ENCODE results near the gene DNAH3.
"Not testable (repeated sequence)": the region's sequence is repeated elsewhere in the genome, so short reads cannot be mapped to it uniquely, and the experiment has no call there.

The DNAH3 gene

DNA sequence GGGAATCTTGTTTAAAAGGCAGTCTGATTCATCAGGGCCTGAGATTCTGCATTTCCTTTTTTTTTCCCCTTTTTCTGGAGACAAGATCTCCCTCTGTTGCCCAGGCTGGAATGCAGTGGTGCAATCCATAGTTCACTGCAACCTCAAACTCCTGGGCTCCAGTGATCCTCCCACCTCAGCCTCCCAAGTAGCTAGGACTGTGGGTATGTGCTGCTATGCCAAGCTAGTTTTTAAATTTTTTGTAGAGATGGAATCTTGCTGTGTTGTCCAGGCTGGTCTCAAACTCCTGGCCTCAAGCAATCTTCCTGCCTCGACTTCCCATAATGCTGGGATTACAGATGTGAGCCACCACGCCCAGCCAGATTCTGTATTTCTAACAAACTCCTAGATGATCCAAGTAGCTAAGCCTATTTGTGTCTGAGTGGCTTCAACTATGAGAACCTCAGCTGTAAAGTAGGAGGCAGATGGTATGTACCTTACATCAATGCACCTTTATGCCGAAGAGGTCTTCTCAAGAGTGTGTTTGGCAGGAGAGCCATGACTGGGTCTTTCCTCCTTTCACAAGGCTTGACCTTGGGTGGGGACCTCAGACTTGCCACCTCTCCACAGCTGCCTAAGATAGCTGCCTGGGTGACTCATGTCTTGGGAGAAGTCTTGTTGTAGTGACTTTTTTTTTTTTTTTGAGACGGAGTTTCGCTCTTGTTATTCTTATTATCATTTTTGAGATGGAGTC, 18.8 kb upstream of the DNAH3 start:
- no peak for DNase-seq (ENCODE audit: low read depth, low spot score)

- peak; percentile 17 for DNase-seq (ENCODE audit: low read depth, low spot score)
These were observed 17.4 kb upstream of the DNAH3 start for GRCh38 chr16:21167929-21168602.

GRCh38 chr16:21167360-21167759, 16.7 kb upstream of the DNAH3 start:
- no peak for DNase-seq (ENCODE audit: low read depth, low spot score)

GRCh38 chr16:21166561-21166961, 15.9 kb upstream of the DNAH3 start:
- DNase-seq (ENCODE audit: low read depth, low spot score): peak; percentile 34

DNA sequence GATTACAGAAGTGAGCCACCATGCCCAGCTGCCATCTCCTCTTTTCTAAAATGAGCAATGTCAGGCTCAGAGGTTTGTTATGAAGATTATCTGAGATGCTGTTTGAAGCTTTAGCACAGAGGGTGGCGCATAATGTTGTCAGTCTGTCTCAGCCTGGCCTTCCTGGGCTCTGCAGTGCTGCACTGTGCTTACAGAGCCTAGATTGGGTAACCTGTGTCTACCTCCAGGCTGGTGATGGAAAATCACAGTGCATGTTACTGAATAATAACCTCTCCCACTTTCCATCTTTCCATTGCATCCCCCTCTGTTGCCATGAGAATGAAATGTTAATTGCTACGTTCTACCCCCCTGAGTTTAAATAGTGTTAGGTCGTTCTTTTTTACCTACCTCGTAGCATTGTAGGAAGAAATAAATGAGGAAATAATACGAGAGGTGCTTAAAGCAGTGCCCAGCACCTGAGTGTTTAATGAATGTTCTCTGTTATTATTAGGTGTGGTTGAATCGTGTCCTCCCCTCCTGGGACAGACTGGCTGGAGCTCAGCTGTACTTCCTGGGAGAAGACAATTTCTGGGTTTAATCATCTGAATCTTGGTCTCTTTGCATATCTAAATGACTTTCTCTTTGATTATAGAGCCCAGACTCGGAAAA, 14.0 kb upstream of the DNAH3 start:
- DNase-seq (ENCODE audit: low read depth, low spot score): no peak

GRCh38 chr16:21163576-21163975, 12.9 kb upstream of the DNAH3 start:
- DNase-seq (ENCODE audit: low read depth, low spot score): no peak

- DNase-seq (ENCODE audit: low read depth, low spot score): no peak
These were observed 12.1 kb upstream of the DNAH3 start for GRCh38 chr16:21162661-21163151.

DNA sequence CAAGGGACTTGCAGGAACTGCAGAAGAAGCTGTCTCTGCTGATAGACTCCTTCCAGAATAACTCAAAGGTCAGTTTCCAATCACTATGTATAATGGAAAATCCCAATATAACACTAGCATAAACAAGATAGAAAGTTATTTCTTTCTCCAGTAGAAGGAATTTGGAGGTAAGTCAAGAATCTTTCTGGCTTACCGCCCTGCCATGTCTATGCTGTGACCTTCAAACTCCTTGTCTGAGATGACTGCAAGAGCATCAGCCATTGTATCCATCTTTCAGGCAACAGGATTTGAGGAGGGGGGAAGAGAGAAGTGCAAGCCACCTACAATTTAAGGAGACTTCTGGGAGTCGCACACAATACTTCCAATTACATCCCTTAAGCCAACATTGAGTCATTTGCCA, 10.6 kb upstream of the DNAH3 start:
- no peak for DNase-seq (ENCODE audit: low read depth, low spot score)

- no peak for DNase-seq (ENCODE audit: low read depth, low spot score)
These were observed 9.6 kb upstream of the DNAH3 start for GRCh38 chr16:21160276-21160675.

DNA sequence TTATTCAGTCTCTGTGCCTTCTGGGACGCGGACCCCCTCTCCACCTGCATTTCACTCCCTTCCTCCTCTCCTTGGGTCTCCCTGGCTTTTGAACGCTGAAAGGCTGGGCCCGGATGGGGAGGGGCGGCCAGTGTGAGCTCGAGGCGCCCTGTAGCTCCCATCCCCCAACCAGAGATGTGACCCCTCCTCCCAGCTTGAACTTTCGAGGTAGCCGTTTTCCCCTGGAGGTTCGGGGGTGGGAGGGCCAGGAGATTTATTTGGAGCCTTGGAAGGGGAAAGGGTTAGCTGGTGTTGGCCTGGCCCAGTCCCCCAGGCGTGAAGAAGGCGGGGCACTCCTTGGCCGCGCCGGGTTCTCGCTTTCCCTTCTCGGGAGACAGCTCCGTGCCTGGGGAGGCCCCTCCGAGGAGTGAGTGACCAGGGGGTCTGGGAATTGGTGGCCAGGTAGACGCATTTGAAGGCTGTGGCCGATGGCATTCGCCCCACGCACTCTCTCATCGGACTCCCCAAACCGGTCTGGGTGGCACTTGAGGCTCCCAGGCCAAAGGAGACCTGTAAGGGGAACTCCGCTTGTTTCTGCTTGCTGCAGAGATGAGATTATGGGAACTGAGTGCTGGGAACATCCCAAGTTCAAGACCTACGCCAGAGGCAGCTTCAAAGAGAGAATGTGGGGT, 8.8 kb upstream of the DNAH3 start:
- DNase-seq (ENCODE audit: low read depth, low spot score): peak; percentile 60

- peak; percentile 87 for DNase-seq (ENCODE audit: low read depth, low spot score)
These were observed 7.8 kb upstream of the DNAH3 start, which contains the start of gene LDAF1 for GRCh38 chr16:21158208-21159110. Gene LDAF1, plus strand, starts transcription at chr16:21158674. Its CDS starts 2,509 bp downstream, at chr16:21161183.

GRCh38 chr16:21157632-21158031, 7.0 kb upstream of the DNAH3 start:
- peak; percentile 14 for DNase-seq (ENCODE audit: low read depth, low spot score)

DNA sequence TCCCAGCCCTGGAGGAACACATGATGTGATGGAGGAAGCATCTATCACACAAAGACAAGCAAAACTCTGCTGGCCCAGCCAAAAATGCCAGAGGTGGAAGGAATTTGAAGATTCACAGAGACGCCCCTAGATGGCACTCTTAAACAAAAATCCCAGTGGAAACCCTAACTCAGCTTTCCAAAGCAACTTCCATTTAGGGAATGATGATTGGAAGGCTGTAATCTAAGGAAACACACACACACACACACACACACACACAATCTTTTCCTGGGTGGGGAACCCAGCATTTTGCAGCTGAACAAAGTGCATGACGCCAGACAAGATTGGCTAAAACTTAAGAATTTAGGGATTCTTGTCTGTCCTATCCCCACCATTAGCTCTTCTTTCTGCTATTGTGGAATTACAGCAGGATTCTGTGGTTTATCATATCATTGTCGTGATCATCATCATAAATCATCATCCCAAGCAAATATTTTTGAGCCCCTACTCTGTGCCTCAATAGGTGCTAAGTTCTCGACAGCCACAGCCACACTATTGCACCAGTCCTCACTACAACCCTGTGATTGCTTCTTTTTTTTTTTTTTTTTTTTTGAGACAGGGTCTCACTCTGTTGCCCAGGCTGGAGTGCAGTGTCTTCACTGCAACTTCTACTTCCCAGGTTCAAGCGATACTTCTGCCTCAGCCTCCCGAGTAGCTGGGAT, 6.3 kb upstream of the DNAH3 start:
- peak; percentile 77 for DNase-seq (ENCODE audit: low read depth, low spot score)

DNA sequence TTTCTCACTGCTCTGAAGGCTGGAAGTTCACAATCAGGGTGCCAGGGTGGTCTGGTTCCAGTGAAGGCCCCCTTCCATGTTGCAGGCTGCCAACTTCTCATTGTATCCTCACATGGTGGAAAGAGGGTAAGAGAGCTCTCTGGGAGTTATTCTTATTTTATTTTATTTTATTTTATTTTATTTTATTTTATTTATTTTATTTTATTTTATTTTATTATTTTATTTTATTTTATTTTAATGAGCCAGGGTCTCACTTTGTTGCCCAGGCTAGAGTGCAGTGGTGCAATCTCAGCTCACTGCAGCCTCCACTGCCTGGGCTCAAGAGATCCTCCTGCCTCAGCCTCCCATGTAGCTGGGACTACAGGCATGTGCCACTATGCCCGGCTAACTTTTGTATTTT, 5.4 kb upstream of the DNAH3 start:
- not testable (repeated sequence) for DNase-seq (ENCODE audit: low read depth, low spot score)

DNA sequence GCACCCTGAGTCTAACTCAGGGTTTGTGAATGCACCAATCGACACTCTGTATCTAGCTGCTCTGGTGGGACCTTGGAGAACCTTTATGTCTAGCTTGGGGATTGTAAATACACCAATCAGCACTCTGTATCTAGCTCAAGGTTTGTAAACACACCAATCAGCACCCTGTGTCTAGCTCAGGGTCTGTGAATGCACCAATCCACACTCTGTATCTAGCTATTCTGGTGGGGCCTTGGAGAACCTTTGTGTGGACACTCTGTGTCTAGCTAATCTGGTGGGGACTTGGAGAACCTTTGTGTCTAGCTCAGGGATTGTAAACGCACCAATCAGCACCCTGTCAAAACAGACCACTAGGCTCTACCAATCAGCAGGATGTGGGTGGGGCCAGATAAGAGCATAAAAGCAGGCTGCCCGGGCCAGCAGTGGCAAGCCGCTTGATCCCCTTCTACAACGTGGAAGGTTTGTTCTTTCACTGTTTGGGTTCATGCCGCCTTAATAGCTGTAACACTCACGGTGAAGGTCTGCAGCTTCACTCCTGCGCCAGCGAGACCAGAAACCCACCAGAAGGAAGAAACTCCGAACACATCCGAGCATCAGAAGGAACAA, 2.6 kb upstream of the DNAH3 start:
- DNase-seq (ENCODE audit: low read depth, low spot score): not testable (repeated sequence)

- DNase-seq (ENCODE audit: low read depth, low spot score): not testable (repeated sequence)
These were observed 1.7 kb upstream of the DNAH3 start for GRCh38 chr16:21152160-21153030.

GRCh38 chr16:21145738-21146137, 4.9 kb downstream of the DNAH3 start:
- DNase-seq (ENCODE audit: low read depth, low spot score): no peak

GRCh38 chr16:21134053-21134452, 16.6 kb downstream of the DNAH3 start:
- DNase-seq (ENCODE audit: low read depth, low spot score): no peak

GRCh38 chr16:21130811-21131210, 19.8 kb downstream of the DNAH3 start:
- DNase-seq (ENCODE audit: low read depth, low spot score): no peak
